ENCODE data around the gene PRAMEF2. TPM values are rescaled to one million over a fixed set of nuclear protein-coding genes. Genes with fewer than 3 reads are reported as not detected.
"Not testable (repeated sequence)": the region's sequence is repeated elsewhere in the genome, so short reads cannot be mapped to it uniquely, and the experiment has no call there.

Gene PRAMEF2
- total and polyA plus RNA-seq, 9 donors: not detected

DNA sequence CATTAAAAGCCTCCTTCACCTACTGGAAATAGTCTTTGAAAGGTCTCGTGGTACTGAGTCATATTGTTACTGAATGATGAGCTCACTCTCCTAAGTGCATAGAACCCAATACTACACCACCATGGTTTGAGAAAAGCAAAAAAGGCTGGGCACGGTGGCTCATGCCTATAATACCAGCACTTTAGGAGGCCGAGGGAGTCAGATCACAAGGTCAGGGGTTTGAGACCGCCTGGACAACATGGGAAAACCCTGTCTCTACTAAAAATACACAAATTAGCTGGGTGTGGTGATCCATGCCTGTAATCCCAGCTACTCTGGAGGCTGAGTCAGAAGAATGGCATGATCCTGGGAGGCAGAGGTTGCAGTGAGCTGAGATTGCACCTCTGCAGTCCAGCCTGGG is 5.1 kb upstream of the PRAMEF2 start:
- no peaks in the 10 kb centered on the region for H3K27me3 ChIP-seq
- no peak for DNase-seq
- TF ChIP-seq, protein P1, sequence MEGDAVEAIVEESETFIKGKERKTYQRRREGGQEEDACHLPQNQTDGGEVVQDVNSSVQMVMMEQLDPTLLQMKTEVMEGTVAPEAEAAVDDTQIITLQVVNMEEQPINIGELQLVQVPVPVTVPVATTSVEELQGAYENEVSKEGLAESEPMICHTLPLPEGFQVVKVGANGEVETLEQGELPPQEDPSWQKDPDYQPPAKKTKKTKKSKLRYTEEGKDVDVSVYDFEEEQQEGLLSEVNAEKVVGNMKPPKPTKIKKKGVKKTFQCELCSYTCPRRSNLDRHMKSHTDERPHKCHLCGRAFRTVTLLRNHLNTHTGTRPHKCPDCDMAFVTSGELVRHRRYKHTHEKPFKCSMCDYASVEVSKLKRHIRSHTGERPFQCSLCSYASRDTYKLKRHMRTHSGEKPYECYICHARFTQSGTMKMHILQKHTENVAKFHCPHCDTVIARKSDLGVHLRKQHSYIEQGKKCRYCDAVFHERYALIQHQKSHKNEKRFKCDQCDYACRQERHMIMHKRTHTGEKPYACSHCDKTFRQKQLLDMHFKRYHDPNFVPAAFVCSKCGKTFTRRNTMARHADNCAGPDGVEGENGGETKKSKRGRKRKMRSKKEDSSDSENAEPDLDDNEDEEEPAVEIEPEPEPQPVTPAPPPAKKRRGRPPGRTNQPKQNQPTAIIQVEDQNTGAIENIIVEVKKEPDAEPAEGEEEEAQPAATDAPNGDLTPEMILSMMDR (IDR thresholded peaks at IDR 0.05): no peak
- TF ChIP-seq POLR2A (IDR thresholded peaks at IDR 0.05) (no peak), EP300 (IDR thresholded peaks at IDR 0.05) (no peak)
- no peaks in the 10 kb centered on the region for H3K36me3 ChIP-seq
- 59 to 70% (median 59%) methylated on average over 4 of the region's 4 CpGs for WGBS, 3 donors
- H3K4me1 ChIP-seq (ENCODE audit: insufficient read depth): no peaks in the 10 kb centered on the region
- no peak overlapping the region for H3K27ac ChIP-seq
- H3K9me3 ChIP-seq: no peaks in the 10 kb centered on the region
- intact Hi-C loops (cut with DNase I): no loop called here
- no peak overlapping the region for H3K4me3 ChIP-seq

DNA sequence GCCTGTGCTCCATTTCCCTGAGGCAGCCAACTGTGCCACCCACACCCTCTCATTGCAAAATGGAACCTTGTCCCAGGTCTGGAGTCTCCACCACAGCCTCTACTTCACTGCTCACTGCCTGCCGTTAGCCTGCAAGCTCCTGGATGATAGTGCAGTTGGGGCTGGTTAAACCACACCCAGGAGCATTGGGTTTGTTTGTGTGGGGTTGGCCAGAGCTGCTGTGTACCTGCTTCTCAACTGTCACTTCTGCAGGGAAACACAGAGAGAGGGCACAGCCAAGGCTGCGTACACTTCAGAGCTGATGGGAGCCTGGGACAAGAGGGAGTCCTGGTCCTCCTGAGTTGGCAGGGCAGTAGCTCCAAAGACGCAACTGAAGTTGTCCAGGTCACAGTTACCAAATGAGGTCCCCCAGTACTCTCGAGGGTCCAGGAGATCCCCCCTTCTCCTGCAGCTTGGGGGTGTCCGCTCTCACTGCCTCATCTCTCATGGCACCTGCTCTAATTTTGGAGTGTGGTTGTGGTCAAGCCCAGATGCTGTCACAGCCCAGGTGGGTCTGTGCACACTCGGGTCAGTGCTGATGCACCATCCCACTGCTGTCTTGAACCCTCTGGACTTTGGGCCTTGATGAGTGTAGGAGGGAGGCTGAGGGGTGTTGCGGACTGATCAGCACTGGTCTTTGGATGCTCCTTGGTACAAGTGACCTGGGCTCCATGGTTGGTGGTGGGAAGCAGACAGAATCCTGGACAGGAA is 6.4 kb downstream of the PRAMEF2 start:
- DNase-seq; H3K4me3 ChIP-seq; H3K9me3 ChIP-seq; H3K36me3 ChIP-seq; H3K27me3 ChIP-seq; H3K27ac ChIP-seq; intact Hi-C loops (cut with DNase I); H3K4me1 ChIP-seq (ENCODE audit: insufficient read depth): not testable (repeated sequence)
- WGBS, 3 donors: 80 to 95% (median 93%) methylated on average over 3 to 5 of the region's 7 CpGs

DNA sequence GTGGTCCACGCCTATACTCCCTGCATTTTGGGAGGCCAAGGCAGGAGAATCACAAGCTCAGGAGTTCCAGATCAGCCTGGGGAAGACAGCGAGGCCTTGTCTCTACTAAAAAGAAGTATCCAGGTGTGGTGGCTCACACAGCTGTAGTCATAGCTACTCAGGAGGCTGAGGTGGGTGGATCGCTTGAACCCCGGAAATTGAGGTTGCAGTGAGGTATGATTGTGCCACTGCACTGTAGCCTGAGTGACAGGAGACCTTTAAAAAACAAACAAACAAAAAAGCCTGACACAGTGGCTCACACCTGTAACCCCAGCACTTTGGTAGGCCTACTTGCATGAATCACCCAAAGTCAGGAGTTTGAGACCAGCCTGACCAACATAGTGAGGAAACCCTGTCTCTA is 21.6 kb downstream of the PRAMEF2 start:
- H3K27me3 ChIP-seq; H3K36me3 ChIP-seq; H3K9me3 ChIP-seq; intact Hi-C loops (cut with DNase I); DNase-seq; H3K4me1 ChIP-seq (ENCODE audit: insufficient read depth); H3K27ac ChIP-seq; H3K4me3 ChIP-seq: not testable (repeated sequence)
- WGBS, 3 donors: 74 to 80% (median 75%) methylated on average over 3 to 4 of the region's 4 CpGs

DNA sequence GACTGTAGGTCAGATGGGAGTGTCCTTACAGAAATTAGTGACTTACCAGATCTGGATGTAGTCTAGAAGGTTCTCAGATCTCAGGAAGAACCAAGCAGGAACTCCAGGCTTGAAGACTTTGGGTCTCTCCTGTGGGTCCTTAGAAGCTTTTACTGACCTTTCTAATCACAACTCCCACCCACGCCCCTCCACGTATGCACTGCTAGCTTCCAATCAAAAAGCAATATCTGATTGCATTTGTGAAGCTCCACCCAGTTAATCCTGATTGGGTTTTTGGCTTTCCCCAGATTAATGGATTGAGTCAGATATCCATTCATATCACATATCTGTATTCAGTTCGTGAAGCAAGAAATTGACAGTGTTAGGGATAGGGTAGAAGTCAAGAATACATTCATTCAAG is 29.2 kb downstream of the PRAMEF2 start, which contains the start of gene PRAMEF4:
PRAMEF4 (minus strand) TSS at position 101 of the 400 bp plus-strand sequence. CDS start 2,807 bp downstream, outside the sequence.
- H3K9me3 ChIP-seq; H3K27ac ChIP-seq; H3K4me3 ChIP-seq; DNase-seq; H3K4me1 ChIP-seq (ENCODE audit: insufficient read depth); H3K36me3 ChIP-seq; intact Hi-C loops (cut with DNase I); H3K27me3 ChIP-seq: not testable (repeated sequence)
- 67 to 75% (median 74%) methylated on average over 3 of the region's 3 CpGs for WGBS, 3 donors

DNA sequence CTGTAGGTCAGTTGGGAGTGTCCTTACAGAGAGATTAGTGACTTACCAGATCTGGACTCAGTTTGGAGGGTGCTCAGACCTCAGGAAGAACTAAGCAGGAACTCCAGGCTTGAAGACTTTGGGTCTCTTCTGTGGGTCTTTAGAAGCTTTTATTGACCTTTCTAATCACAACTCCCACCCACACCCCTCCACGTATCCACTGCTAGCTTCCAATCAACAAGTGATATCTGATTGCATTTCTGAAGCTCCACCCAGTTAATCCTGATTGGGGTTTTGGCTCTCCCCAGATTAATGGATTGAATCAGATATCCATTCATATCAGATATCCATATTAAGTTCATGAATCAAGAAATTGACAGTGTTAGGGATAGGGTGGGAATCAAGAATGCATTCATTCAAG is 41.3 kb downstream of the PRAMEF2 start, which contains the start of gene PRAMEF10:
PRAMEF10 (minus strand) TSS at position 101 of the 400 bp plus-strand sequence. CDS start 2,423 bp downstream, outside the sequence.
- H3K4me3 ChIP-seq; DNase-seq; H3K9me3 ChIP-seq; intact Hi-C loops (cut with DNase I); H3K27me3 ChIP-seq; H3K36me3 ChIP-seq; H3K4me1 ChIP-seq (ENCODE audit: insufficient read depth); H3K27ac ChIP-seq: not testable (repeated sequence)
- WGBS, 3 donors: 57% methylated on average over 1 of the region's 1 CpG; no CpG with 5 or more reads in 2 of the 3 donors

DNA sequence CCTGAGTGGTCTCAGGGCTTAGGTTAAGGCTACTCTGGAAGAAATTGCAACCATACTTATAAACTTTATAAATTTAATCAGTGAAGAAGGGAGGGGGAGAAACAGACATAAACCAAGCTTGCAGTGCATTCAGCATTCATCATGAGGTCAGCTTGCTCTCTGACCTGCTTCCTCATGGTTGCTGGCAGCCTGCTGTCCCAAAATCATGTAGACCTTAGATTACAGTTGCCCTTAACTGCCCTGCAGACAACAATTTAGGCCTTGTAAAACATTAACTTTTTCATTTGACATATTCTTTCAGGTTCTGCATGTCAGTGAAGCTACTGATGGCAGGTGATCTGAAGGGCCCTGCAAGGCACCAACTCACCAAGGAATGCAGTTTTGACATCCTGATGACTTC is 42.3 kb downstream of the PRAMEF2 start:
- H3K27ac ChIP-seq; intact Hi-C loops (cut with DNase I); H3K4me1 ChIP-seq (ENCODE audit: insufficient read depth); H3K36me3 ChIP-seq; H3K4me3 ChIP-seq; H3K9me3 ChIP-seq; DNase-seq; H3K27me3 ChIP-seq: not testable (repeated sequence)

DNA sequence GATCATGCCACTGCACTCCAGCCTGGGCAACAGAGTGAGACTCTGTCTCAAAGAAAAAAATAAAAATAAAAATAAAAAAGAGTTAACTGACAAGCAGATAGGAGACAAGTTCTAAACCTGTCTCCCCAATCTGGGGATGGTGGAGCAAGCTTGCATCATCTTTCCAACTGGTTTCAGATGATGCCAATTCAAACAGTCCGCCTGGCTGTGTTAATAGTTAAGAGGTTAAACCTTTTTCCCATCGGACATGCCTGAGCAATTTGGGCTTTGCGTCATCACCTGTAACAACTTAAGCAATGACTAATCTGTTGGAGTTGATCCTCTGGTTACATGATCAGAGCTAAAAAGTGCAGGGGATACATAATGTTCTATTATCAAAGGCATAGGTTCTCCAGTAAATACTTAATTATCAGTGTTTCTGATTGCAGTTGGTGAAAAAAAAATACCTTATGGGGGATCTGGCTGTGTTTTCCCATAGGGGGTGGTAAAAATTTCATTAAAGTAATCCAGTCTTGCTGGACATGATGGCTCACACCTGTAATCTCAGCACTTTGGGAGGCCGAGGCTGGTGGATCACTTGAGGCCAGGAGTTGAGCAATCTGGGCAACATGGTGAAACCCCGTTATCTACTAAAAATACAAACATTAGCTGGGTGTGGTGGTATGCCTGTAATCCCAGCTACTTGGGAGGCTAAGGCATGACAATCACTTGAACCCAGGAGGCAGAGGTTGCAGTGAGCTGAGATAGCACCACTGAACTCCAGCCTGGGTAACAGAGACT is 47.1 kb downstream of the PRAMEF2 start:
- H3K9me3 ChIP-seq; DNase-seq; H3K4me3 ChIP-seq; H3K4me1 ChIP-seq (ENCODE audit: insufficient read depth); H3K36me3 ChIP-seq; H3K27me3 ChIP-seq; intact Hi-C loops (cut with DNase I); H3K27ac ChIP-seq: not testable (repeated sequence)
- 62 to 100% (median 64%) methylated on average over 2 to 3 of the region's 5 CpGs for WGBS, 3 donors

Other genes starting within 250 kb of the PRAMEF2 start
- gene DHRS3, start 238.9 kb upstream of the PRAMEF2 start, total RNA-seq: 10 to 100 TPM; 25.8 to 92.3 (median 57.8) TPM
- gene DHRS3, start 238.9 kb upstream of the PRAMEF2 start, polyA plus RNA-seq: 10 to 100 TPM; 32.5 to 33.8 TPM
- gene AADACL4, start 213.0 kb upstream of the PRAMEF2 start, total RNA-seq: not detected
- under 1 TPM in 1 of 2 donors, not detected in 1; 0.38 TPM for gene AADACL4, start 213.0 kb upstream of the PRAMEF2 start, polyA plus RNA-seq
- not detected for gene AADACL3, start 141.0 kb upstream of the PRAMEF2 start, total RNA-seq
- not detected for gene AADACL3, start 141.0 kb upstream of the PRAMEF2 start, polyA plus RNA-seq
- gene CFAP107, start 110.9 kb upstream of the PRAMEF2 start, total RNA-seq: 1 to 10 TPM in 1 of 7 donors, under 1 TPM in 3, not detected in 3; 0.32 to 2.2 (median 0.76) TPM
- gene CFAP107, start 110.9 kb upstream of the PRAMEF2 start, polyA plus RNA-seq: not detected
- not detected for gene PRAMEF12, start 83.3 kb upstream of the PRAMEF2 start, total RNA-seq
- not detected for gene PRAMEF12, start 83.3 kb upstream of the PRAMEF2 start, polyA plus RNA-seq
- not detected for gene PRAMEF1, start 65.7 kb upstream of the PRAMEF2 start, total RNA-seq
- not detected for gene PRAMEF1, start 65.7 kb upstream of the PRAMEF2 start, polyA plus RNA-seq
- gene PRAMEF11, start 25.7 kb upstream of the PRAMEF2 start, total RNA-seq: not detected
- gene PRAMEF11, start 25.7 kb upstream of the PRAMEF2 start, polyA plus RNA-seq: not detected
- not detected for gene HNRNPCL1, start 8.4 kb upstream of the PRAMEF2 start, total RNA-seq
- not detected for gene HNRNPCL1, start 8.4 kb upstream of the PRAMEF2 start, polyA plus RNA-seq
- gene PRAMEF4, start 29.1 kb downstream of the PRAMEF2 start, total RNA-seq: not detected
- not detected for gene PRAMEF4, start 29.1 kb downstream of the PRAMEF2 start, polyA plus RNA-seq
- not detected for gene PRAMEF10, start 41.2 kb downstream of the PRAMEF2 start, total RNA-seq
- not detected for gene PRAMEF10, start 41.2 kb downstream of the PRAMEF2 start, polyA plus RNA-seq
- gene PRAMEF7, start 59.5 kb downstream of the PRAMEF2 start, total RNA-seq: not detected
- not detected for gene PRAMEF7, start 59.5 kb downstream of the PRAMEF2 start, polyA plus RNA-seq
- gene PRAMEF6, start 90.5 kb downstream of the PRAMEF2 start, total RNA-seq: not detected
- gene PRAMEF6, start 90.5 kb downstream of the PRAMEF2 start, polyA plus RNA-seq: not detected
- gene PRAMEF27, start 199.5 kb downstream of the PRAMEF2 start, total RNA-seq: not detected
- not detected for gene PRAMEF27, start 199.5 kb downstream of the PRAMEF2 start, polyA plus RNA-seq
- gene HNRNPCL3, start 203.7 kb downstream of the PRAMEF2 start, total RNA-seq: not detected
- not detected for gene HNRNPCL3, start 203.7 kb downstream of the PRAMEF2 start, polyA plus RNA-seq
- gene PRAMEF25, start 213.7 kb downstream of the PRAMEF2 start, total RNA-seq: not detected
- gene PRAMEF25, start 213.7 kb downstream of the PRAMEF2 start, polyA plus RNA-seq: not detected

Data from ovary (tissue), 9 donors.